ENCODE measurements around the gene DYNC1I1.

DYNC1I1 gene

DNA sequence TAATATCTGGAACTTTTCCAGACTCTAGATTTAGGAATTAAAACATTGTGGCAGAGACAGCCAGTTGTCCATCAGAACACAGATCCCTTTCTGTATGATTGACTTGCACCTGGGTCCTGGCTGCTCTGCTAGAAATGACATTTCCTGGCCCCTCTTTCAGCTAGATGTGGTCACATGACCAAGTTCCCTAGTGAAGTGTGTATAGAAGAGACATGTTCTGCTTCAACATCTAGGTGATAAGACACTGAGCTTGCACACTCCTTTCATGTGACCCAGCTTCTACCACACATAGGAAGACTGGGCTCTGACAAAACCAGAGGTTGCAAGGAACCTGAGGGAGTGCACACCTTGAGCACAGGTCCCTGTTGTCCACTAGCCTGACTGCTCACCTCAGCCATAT is 22.8 kb upstream of the DYNC1I1 start:
- TF ChIP-seq ZFX (IDR thresholded peaks at IDR 0.05), result no peak
- TF ChIP-seq, protein P1, sequence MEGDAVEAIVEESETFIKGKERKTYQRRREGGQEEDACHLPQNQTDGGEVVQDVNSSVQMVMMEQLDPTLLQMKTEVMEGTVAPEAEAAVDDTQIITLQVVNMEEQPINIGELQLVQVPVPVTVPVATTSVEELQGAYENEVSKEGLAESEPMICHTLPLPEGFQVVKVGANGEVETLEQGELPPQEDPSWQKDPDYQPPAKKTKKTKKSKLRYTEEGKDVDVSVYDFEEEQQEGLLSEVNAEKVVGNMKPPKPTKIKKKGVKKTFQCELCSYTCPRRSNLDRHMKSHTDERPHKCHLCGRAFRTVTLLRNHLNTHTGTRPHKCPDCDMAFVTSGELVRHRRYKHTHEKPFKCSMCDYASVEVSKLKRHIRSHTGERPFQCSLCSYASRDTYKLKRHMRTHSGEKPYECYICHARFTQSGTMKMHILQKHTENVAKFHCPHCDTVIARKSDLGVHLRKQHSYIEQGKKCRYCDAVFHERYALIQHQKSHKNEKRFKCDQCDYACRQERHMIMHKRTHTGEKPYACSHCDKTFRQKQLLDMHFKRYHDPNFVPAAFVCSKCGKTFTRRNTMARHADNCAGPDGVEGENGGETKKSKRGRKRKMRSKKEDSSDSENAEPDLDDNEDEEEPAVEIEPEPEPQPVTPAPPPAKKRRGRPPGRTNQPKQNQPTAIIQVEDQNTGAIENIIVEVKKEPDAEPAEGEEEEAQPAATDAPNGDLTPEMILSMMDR (conservative IDR thresholded peaks at IDR 0.05), result no peak
- H3K27ac ChIP-seq, result no peak overlapping the region

DNA sequence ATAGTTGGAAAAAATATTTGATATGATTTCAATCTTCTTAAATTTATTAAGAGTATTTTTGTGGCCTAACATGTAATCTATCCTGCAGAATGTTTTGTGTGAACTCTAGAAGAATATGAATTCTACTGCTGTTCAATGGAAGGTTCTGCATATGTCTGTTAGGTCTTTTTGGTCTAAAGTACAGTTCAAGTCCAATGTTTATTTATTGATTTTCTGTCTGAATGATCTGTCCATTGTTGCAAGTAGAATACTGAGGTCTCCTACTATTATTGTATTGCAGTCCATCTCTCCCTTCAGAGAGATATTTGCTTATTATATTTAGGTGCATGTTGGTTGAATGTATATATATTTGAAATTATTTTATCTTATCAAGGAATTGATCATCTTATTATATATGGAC is 18.9 kb upstream of the DYNC1I1 start:
- no peak for TF ChIP-seq ZFX (IDR thresholded peaks at IDR 0.05)
- TF ChIP-seq, protein P1 (conservative IDR thresholded peaks at IDR 0.05), result no peak

DNA sequence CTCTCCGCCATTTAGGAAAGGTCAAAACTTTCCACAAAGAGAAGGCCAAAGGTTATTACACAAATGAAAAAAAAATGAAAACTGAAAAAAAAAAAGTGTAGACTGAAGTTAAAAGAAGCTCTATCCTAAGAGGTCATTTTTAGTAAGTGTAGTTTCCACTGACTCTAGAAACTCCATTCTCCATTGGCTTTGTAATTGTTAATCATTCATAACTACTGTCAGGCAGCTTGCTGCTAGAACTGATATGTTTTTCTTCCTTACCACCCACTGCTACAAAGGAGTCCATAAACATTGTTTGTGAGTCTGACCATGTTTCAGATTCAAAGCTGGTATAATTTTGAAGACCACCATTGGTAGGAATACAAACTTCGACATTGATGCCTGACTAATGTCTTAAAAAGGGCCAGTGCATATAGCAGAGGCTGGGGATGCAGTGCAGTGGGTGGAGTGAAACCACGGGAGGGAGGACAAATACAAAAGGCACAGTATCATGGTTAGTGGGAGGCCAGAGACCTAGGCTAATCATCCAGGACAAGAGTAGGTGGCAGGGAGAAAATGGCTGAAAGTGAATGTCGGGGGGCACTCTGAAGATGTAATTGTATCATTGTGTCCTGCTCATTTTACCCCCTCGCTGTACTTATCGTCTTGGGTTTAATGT is 16.9 kb upstream of the DYNC1I1 start:
- H3K27ac ChIP-seq, result no peak overlapping the region
- TF ChIP-seq ZFX (IDR thresholded peaks at IDR 0.05), result no peak
- TF ChIP-seq, protein P1 (conservative IDR thresholded peaks at IDR 0.05), result no peak

More for the DNA sequence above, 18.9 kb upstream of the DYNC1I1 start:
- H3K27ac ChIP-seq, result no peak overlapping the region

DNA sequence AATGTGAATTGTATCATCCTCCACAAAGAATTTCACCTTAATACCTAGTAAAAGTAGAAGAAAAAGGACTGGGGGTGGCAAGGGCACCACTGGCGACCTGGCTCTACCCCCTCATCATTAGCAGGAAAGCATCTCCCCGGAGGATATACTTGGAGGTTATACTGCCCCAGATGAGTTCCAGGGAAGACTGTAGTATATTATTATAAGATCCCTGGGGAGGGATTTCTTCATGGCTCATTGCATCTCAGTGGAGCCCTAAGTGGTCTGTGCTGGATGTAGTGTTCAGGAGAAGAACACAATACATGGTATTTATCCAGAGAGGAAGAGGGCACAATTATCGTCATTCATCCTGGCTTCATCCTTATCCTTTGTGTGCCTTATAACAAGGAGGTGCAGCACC is 14.2 kb upstream of the DYNC1I1 start:
- H3K27ac ChIP-seq, result no peak overlapping the region
- TF ChIP-seq, protein P1 (conservative IDR thresholded peaks at IDR 0.05), result no peak
- no peak for TF ChIP-seq ZFX (IDR thresholded peaks at IDR 0.05)

DNA sequence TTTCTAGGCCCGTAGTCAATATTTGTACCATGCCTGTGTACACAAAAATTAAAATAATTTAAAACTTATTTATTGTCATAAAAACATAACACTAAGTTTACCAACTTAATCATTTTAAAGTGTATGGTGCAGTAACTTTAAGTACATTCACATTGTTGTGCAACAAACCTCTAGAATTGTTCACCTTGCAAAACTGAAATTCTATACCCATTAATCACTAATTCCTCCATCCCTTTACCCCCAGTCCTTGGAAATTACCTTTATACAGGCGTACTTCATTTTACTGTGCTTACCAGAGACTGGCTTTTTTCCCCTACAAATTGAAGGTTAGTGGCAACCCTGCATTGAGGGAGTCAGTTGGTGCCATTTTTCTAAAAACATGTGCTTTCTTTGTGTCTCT is 6.3 kb upstream of the DYNC1I1 start:
- H3K27ac ChIP-seq, result no peak overlapping the region
- no peak for TF ChIP-seq ZFX (IDR thresholded peaks at IDR 0.05)
- TF ChIP-seq, protein P1 (conservative IDR thresholded peaks at IDR 0.05), result no peak

DNA sequence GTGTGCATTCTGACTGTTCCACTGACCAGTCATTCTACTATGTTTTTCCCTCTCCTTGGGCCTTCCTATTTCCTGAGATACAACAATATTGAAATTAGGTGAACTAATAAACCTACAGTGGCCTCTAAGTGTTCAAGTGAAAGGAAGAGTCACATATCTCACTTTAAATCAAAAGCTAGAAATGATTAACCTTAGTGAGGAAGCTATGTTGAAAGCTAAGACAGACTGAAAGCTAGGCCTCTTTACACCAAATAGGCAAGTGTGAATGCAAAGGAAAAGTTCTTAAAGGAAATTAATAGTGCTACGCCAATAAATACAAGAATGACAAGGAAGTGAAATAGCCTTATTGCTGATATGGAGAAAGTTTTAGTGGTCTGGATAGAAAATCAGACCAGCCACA is 5.7 kb upstream of the DYNC1I1 start:
- TF ChIP-seq, protein P1 (conservative IDR thresholded peaks at IDR 0.05), result no peak
- TF ChIP-seq ZFX (IDR thresholded peaks at IDR 0.05), result no peak
- H3K27ac ChIP-seq, result no peak overlapping the region

DNA sequence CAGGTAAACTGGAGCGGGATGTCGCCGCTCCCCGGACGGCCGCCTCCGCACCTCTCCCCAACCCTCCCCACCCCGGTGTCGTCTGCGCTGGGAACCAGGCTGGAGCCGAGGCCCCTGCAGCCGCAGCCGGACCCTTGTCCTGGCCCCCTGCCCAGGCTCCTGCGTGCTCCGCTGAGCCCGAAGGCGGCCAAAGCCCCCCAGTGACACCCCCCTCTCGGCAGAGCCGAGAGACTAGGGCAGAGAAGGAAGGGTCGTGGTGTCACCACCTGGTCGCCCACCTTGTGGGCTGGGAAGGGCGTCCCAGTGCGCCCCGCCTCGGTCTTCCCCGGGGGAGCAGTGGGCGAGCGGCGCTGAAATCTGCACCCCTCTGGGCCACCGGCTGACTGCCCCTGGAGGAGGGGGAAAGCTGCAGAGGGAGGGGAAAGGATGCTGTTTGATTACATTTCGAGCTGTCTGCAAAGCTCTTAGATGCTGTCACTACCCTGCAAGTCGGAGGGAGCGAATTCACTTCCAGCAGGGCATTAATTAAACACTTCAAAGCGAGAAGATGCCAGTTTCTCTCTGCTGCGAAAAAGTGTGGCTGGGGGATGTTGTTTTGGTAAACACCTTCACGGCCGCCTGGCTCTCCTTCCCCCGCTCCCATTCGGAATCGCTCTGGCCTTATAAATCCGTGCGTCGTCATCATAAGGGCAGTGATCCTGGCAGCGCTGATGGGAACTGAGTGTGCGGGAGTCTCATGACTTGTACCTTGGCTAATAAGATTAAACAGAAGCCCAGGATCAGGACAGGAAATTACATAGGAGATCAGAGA is 622 bp downstream of the DYNC1I1 start:
- H3K27ac ChIP-seq, result peak overlapping the region; percentile 30; the same call in 1 of the 2 replicates
- TF ChIP-seq, protein P1 (conservative IDR thresholded peaks at IDR 0.05), result no peak
- no peak for TF ChIP-seq ZFX (IDR thresholded peaks at IDR 0.05)
